HEK293 (cell line): Measurements from ENCODE around the gene ZNF527.

Source experiments
- GLIS1 ChIP-seq: fragments of 450-650 bp; formaldehyde crosslinking; IDR thresholded peaks from 2 replicates; pipeline ENCODE4 v1.5.1; 2016; ENCODE audit warnings: missing biosample characterization, missing genetic modification characterization
- TRIM28 ChIP-seq: IDR thresholded peaks from 2 replicates; pipeline ENCODE4 v1.6.1; 2011; ENCODE audit warnings: low read length, control low read depth, borderline replicate concordance
- ZBTB21 ChIP-seq: fragments of 450-650 bp; formaldehyde crosslinking; IDR thresholded peaks from 2 replicates; pipeline ENCODE4 v1.5.1; 2017; ENCODE audit warnings: missing biosample characterization, missing genetic modification characterization
- ZBTB8A ChIP-seq: fragments of 450-650 bp; formaldehyde crosslinking; IDR thresholded peaks from 2 replicates; pipeline ENCODE4 v1.5.1; 2016; ENCODE audit warnings: missing biosample characterization, missing genetic modification characterization
- ZNF660 ChIP-seq: fragments of 450-650 bp; IDR thresholded peaks from 2 replicates; pipeline ENCODE4 v1.5.1; 2018; ENCODE audit warnings: missing biosample characterization, mild to moderate bottlenecking, missing genetic modification characterization
- TF ChIP-seq, protein P1 (sequence below): fragments of 450-650 bp; formaldehyde crosslinking; optimal IDR thresholded peaks from 2 replicates; pipeline ENCODE3; 2016; ENCODE audit warnings: missing biosample characterization, mild to moderate bottlenecking, missing genetic modification characterization
- TF ChIP-seq, protein P2 (sequence below): fragments of 450-650 bp; formaldehyde crosslinking; IDR thresholded peaks from 2 replicates; pipeline ENCODE4 v1.5.1; 2016; ENCODE audit warnings: missing biosample characterization, missing genetic modification characterization
- TF ChIP-seq, protein P3 (sequence below): fragments of 450-650 bp; formaldehyde crosslinking; IDR thresholded peaks from 2 replicates; pipeline ENCODE4 v1.5.1; 2016; ENCODE audit warnings: missing biosample characterization, missing genetic modification characterization

DNA sequence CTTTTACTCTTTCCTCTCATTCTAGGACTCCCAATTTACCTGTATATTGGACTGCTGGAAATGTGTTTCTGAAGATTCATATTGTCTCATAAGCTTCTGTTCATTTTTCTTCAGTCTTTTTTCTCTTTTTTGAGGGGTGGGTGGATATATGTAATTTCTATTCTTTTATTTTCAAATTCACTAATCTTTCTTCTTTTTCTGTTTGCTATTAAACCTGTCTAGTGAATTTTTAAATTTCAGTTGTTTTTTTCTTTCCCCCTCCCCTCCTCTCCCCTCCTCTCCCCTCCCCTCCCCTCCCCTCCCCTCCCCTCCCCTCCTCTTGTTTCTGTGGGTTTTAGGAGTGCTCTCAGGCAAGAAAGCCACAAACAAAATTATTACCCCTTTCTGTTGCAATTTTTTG lies 16.9 kb upstream of the ZNF527 start:
- TF ChIP-seq, protein P1, sequence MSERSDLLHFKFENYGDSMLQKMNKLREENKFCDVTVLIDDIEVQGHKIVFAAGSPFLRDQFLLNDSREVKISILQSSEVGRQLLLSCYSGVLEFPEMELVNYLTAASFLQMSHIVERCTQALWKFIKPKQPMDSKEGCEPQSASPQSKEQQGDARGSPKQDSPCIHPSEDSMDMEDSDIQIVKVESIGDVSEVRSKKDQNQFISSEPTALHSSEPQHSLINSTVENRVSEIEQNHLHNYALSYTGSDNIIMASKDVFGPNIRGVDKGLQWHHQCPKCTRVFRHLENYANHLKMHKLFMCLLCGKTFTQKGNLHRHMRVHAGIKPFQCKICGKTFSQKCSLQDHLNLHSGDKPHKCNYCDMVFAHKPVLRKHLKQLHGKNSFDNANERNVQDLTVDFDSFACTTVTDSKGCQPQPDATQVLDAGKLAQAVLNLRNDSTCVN (tag by site-specific recombination) = no peak
- TF ChIP-seq ZBTB21 = no peak
- no peak for TF ChIP-seq TRIM28
- no peak for TF ChIP-seq ZNF660 (tag by site-specific recombination)
- TF ChIP-seq, protein P2, sequence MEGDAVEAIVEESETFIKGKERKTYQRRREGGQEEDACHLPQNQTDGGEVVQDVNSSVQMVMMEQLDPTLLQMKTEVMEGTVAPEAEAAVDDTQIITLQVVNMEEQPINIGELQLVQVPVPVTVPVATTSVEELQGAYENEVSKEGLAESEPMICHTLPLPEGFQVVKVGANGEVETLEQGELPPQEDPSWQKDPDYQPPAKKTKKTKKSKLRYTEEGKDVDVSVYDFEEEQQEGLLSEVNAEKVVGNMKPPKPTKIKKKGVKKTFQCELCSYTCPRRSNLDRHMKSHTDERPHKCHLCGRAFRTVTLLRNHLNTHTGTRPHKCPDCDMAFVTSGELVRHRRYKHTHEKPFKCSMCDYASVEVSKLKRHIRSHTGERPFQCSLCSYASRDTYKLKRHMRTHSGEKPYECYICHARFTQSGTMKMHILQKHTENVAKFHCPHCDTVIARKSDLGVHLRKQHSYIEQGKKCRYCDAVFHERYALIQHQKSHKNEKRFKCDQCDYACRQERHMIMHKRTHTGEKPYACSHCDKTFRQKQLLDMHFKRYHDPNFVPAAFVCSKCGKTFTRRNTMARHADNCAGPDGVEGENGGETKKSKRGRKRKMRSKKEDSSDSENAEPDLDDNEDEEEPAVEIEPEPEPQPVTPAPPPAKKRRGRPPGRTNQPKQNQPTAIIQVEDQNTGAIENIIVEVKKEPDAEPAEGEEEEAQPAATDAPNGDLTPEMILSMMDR = no peak
- TF ChIP-seq, protein P3, sequence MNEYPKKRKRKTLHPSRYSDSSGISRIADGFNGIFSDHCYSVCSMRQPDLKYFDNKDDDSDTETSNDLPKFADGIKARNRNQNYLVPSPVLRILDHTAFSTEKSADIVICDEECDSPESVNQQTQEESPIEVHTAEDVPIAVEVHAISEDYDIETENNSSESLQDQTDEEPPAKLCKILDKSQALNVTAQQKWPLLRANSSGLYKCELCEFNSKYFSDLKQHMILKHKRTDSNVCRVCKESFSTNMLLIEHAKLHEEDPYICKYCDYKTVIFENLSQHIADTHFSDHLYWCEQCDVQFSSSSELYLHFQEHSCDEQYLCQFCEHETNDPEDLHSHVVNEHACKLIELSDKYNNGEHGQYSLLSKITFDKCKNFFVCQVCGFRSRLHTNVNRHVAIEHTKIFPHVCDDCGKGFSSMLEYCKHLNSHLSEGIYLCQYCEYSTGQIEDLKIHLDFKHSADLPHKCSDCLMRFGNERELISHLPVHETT = no peak
- no peak for TF ChIP-seq GLIS1
- no peak for TF ChIP-seq ZBTB8A
